ENCODE data around the gene GPR21.

DNA sequence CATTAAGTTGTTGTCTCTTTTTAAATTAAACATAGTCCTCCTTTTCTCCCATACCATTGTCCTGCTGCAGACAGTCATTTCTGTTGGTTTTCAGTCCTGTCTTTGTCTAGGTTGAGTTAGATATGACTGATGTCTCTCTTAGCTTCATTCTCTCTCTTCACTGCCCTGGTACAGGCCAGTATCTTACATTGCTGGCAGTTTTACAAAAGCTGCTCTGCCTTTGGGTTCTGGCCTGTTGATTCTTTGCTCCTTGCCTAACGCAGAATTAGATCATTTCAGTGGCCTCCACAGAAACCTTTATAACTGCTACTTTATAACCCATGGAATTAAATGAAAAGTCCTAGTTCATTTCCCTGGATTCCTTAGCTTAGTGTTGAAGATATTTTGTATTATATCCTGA is 33.7 kb downstream of the GPR21 start:
- TF ChIP-seq POLR2A (IDR thresholded peaks at IDR 0.05): no peak
- TF ChIP-seq, protein P1, sequence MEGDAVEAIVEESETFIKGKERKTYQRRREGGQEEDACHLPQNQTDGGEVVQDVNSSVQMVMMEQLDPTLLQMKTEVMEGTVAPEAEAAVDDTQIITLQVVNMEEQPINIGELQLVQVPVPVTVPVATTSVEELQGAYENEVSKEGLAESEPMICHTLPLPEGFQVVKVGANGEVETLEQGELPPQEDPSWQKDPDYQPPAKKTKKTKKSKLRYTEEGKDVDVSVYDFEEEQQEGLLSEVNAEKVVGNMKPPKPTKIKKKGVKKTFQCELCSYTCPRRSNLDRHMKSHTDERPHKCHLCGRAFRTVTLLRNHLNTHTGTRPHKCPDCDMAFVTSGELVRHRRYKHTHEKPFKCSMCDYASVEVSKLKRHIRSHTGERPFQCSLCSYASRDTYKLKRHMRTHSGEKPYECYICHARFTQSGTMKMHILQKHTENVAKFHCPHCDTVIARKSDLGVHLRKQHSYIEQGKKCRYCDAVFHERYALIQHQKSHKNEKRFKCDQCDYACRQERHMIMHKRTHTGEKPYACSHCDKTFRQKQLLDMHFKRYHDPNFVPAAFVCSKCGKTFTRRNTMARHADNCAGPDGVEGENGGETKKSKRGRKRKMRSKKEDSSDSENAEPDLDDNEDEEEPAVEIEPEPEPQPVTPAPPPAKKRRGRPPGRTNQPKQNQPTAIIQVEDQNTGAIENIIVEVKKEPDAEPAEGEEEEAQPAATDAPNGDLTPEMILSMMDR (IDR thresholded peaks at IDR 0.05 in 4 of 5, conservative IDR thresholded peaks at IDR 0.05 in 1 of 5): no peak
